ENCODE measurements around the gene POLR1G. TPM values are rescaled to one million over a fixed set of nuclear protein-coding genes. Genes with fewer than 3 reads are reported as not detected.
"Not testable (repeated sequence)": the region's sequence is repeated elsewhere in the genome, so short reads cannot be mapped to it uniquely, and the experiment has no call there.

The POLR1G gene
- total RNA-seq, 1 experiment from 2014 or later = 43.4 TPM

DNA sequence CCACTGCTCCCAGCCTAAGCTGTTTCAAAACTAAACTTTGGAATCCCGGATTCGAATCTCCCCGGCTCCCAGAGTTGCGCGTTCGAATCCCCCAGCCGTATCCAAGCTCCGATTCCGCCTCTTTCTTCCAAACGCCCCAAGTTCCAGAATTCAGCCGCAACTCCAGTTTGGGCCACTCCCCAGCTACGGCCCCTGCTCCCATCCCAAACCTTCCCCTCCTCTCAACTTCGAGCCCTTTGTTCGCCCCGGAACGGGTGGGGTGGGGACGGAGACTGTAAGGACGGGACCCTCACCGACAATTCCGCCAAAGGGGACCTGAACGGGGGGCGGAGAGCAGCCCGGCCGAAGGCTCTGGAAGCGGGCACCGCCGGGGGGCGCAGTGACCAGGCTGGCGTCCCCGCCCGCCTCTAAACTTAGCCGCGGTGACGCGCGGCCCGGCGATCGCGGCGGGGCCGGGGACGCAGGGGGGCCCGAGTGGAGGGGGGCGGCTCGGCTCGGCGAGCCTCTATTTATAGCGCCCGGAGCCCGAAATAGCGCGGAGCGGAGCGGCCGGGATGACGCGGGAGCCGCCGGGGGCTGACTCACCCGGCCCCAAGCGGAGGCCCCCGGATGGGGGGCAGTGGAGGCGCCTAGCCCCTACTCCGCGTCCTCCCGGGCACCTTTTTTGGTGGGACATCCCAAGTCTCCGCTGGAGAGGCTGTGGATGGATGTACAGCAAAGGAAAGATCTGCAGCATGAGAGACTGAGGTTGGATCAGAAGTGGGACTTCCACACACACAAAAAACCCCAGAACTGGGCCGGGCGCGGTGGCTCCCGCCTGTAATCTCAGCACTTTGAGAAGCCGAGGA lies 22.2 kb downstream of the POLR1G start:
- peak overlapping the region in 2 of 3 experiments; percentile 77 to 92; a peak in 4 of 7 replicates for H3K27ac Mint-ChIP-seq
- Histone ChIP-seq H3K27ac (ENCODE audit: insufficient read length, low read depth, low read length) (no peak overlapping the region), H2AFZ (ENCODE audit: low read length) (peak overlapping the region; percentile 95), H4K8ac (replicated peaks; ENCODE audit: insufficient read length, low read depth, low read length) (no peak overlapping the region), H2BK5ac (ENCODE audit: insufficient read length, low read length) (no peak overlapping the region), H3K79me1 (ENCODE audit: insufficient read depth, low read depth, low read length, poor library complexity, severe bottlenecking) (no peaks in the 10 kb centered on the region), H3K4me1 (ENCODE audit: insufficient read depth, low read length) (no peaks in the 10 kb centered on the region), H3K4ac (ENCODE audit: low read depth, low read length) (no peak overlapping the region), H3K4me2 (ENCODE audit: insufficient read depth, insufficient read length, low read length) (peak overlapping the region; percentile 54), H3K9ac (ENCODE audit: extremely low read depth, insufficient read length, low read length) (no peak overlapping the region), H2BK12ac (ENCODE audit: insufficient read length, low read depth, low read length) (peak overlapping the region; percentile 67), H3K79me2 (ENCODE audit: insufficient read depth, low read length) (no peaks in the 10 kb centered on the region), H3K9me3 (ENCODE audit: control insufficient read depth, low read depth, low read length) (no peaks in the 10 kb centered on the region), H3K23ac (ENCODE audit: insufficient read length, low read depth, low read length) (no peak overlapping the region), H4K91ac (ENCODE audit: insufficient read length, low read depth, low read length) (no peak overlapping the region), H3K56ac (ENCODE audit: insufficient read length, low read depth, low read length) (no peak overlapping the region), H2BK20ac (ENCODE audit: low read depth, low read length, poor library complexity, severe bottlenecking) (no peak overlapping the region), H3T11ph (ENCODE audit: low read length) (no peak overlapping the region), H4K20me1 (ENCODE audit: control insufficient read depth, insufficient read depth, insufficient read length) (no peaks in the 10 kb centered on the region), H3K23me2 (ENCODE audit: insufficient read length, low read depth, low read length, poor library complexity, severe bottlenecking) (peaks cover 15% of the 10 kb centered on the region), H2BK120ac (ENCODE audit: low read depth, low read length, poor library complexity, severe bottlenecking) (peak overlapping the region; percentile 2), H2BK15ac (ENCODE audit: low read depth, low read length) (no peak overlapping the region; the same call in 1 of the 2 replicates), H2AK5ac (ENCODE audit: insufficient read length, low read length) (no peak overlapping the region), H3K18ac (ENCODE audit: insufficient read length, low read depth, low read length) (peak overlapping the region; percentile 87), H3K27me3 (ENCODE audit: insufficient read depth, low read length) (no peaks in the 10 kb centered on the region), H3K14ac (ENCODE audit: insufficient read depth, low read length) (peak overlapping the region; percentile 58; the same call in 1 of the 2 replicates), H4K5ac (ENCODE audit: insufficient read length, low read depth, low read length) (no peak overlapping the region)
- H3K27me3 Mint-ChIP-seq (ENCODE audit: low read depth) = no peaks in the 10 kb centered on the region; the same call in 1 of the 2 replicates
- DNase-seq = peak; percentile 73
- H3K9me3 Mint-ChIP-seq = no peaks in the 10 kb centered on the region; a peak in 2 of 5 replicates
- WGBS (ENCODE audit: extremely low coverage, insufficient read length, low lambda C conversion rate) = no CpG with 5 or more reads among the region's 73 CpGs
- H3K4me1 Mint-ChIP-seq = peaks cover 8 to 12% of the 10 kb centered on the region in 2 experiments
- no peaks in the 10 kb centered on the region for H3K36me3 Mint-ChIP-seq (ENCODE audit: insufficient read depth in 1 of 3, low read depth in 3 of 3)
- H3K4me3 Mint-ChIP-seq = peak overlapping the region; percentile 78 to 95
- peak; percentile 66 for TF ChIP-seq CTCF (conservative IDR thresholded peaks at IDR 0.05)

DNA sequence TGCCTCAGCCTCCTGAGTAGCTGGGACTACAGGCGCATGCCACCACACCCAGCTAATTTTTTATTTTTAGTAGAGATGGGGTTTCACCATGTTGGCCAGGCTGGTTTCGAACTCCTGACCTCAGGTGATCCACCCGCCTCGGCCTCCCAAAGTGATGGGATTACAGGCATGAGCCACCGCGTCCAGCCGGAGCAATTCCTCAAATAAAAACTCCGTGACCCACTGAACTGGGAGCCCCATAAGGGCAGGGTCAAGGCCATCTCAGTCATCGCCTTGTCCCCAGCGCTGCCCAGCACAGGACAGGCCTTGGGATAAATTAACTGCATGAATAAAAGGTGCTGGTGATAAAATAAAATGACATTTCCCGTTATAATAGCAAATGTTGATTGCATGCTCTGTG lies 23.5 kb downstream of the POLR1G start:
- H3K14ac ChIP-seq (ENCODE audit: insufficient read depth, low read length); H3K27ac Mint-ChIP-seq; H3K4ac ChIP-seq (ENCODE audit: low read depth, low read length); H4K8ac ChIP-seq (replicated peaks; ENCODE audit: insufficient read length, low read depth, low read length); H3K36me3 Mint-ChIP-seq (ENCODE audit: insufficient read depth in 1 of 3, low read depth in 3 of 3); H2BK15ac ChIP-seq (ENCODE audit: low read depth, low read length); H3K23me2 ChIP-seq (ENCODE audit: insufficient read length, low read depth, low read length, poor library complexity, severe bottlenecking); H2AFZ ChIP-seq (ENCODE audit: low read length); H2BK20ac ChIP-seq (ENCODE audit: low read depth, low read length, poor library complexity, severe bottlenecking); H3K79me1 ChIP-seq (ENCODE audit: insufficient read depth, low read depth, low read length, poor library complexity, severe bottlenecking); H4K5ac ChIP-seq (ENCODE audit: insufficient read length, low read depth, low read length); H3K27me3 ChIP-seq (ENCODE audit: insufficient read depth, low read length); H3K9me3 Mint-ChIP-seq; H3T11ph ChIP-seq (ENCODE audit: low read length); H2BK5ac ChIP-seq (ENCODE audit: insufficient read length, low read length); H3K4me1 ChIP-seq (ENCODE audit: insufficient read depth, low read length); H3K18ac ChIP-seq (ENCODE audit: insufficient read length, low read depth, low read length); H3K79me2 ChIP-seq (ENCODE audit: insufficient read depth, low read length); H3K9me3 ChIP-seq (ENCODE audit: control insufficient read depth, low read depth, low read length); H2BK120ac ChIP-seq (ENCODE audit: low read depth, low read length, poor library complexity, severe bottlenecking); H4K91ac ChIP-seq (ENCODE audit: insufficient read length, low read depth, low read length); H3K56ac ChIP-seq (ENCODE audit: insufficient read length, low read depth, low read length); H2AK5ac ChIP-seq (ENCODE audit: insufficient read length, low read length); H3K4me2 ChIP-seq (ENCODE audit: insufficient read depth, insufficient read length, low read length); H3K4me1 Mint-ChIP-seq; H3K9ac ChIP-seq (ENCODE audit: extremely low read depth, insufficient read length, low read length); H4K20me1 ChIP-seq (ENCODE audit: control insufficient read depth, insufficient read depth, insufficient read length); H2BK12ac ChIP-seq (ENCODE audit: insufficient read length, low read depth, low read length); H3K27ac ChIP-seq (ENCODE audit: insufficient read length, low read depth, low read length); H3K23ac ChIP-seq (ENCODE audit: insufficient read length, low read depth, low read length); DNase-seq; H3K27me3 Mint-ChIP-seq (ENCODE audit: low read depth): not testable (repeated sequence)
- no CpG with 5 or more reads among the region's 11 CpGs for WGBS (ENCODE audit: extremely low coverage, insufficient read length, low lambda C conversion rate)
- peak overlapping the region in 1 of 2 experiments; percentile 38; a peak in 1 of 5 replicates for H3K4me3 Mint-ChIP-seq
